Fibroblast of pulmonary artery (primary cell): ENCODE results near the gene PDXP.
A peak's percentile ranks its signal among the peaks of the same experiment; 100 is the strongest.
"Not testable (repeated sequence)": the region's sequence is repeated elsewhere in the genome, so short reads cannot be mapped to it uniquely, and the experiment has no call there.

ENCODE experiments used
- DNase-seq: peaks from one replicate; pipeline ENCODE4 v3.0.0-alpha.2; 2010; ENCODE audit warnings: low read depth
- H3K4me3 ChIP-seq: replicated peaks from 2 replicates; pipeline ENCODE4 v1.5.1; 2011; ENCODE audit warnings: low read depth, mild to moderate bottlenecking, control low read depth, low read length, moderate library complexity
- CTCF ChIP-seq: IDR thresholded peaks from 2 replicates; pipeline ENCODE4 v1.5.1; 2011; ENCODE audit warnings: mild to moderate bottlenecking, control low read depth, low read length, inconsistent platforms; ENCODE audit errors: missing control alignments

Gene PDXP

GRCh38 chr22:37692627-37693285 lies 34.2 kb downstream of the PDXP start:
- no peak for TF ChIP-seq CTCF
- no peak overlapping the region for H3K4me3 ChIP-seq
- DNase-seq: no peak

- not testable (repeated sequence) for H3K4me3 ChIP-seq, DNase-seq
These were observed 35.6 kb downstream of the PDXP start for GRCh38 chr22:37694131-37694530.

- H3K4me3 ChIP-seq: peak overlapping the region; percentile 33
These were observed 37.7 kb downstream of the PDXP start for GRCh38 chr22:37696260-37696656.

GRCh38 chr22:37696657-37697537 lies 38.4 kb downstream of the PDXP start, which contains the start of gene TRIOBP:
Gene TRIOBP (plus strand): TSS chr22:37697048. CDS start chr22:37701366, 4,318 bp downstream.
- TF ChIP-seq CTCF: peak; percentile 40
- peak within 1 kb of the TSS; percentile 33 for H3K4me3 ChIP-seq

More at GRCh38 chr22:37696260-37696656, 37.7 kb downstream of the PDXP start:
- DNase-seq: not testable (repeated sequence)

GRCh38 chr22:37697538-37697835 lies 39.0 kb downstream of the PDXP start:
- no peak overlapping the region for H3K4me3 ChIP-seq
- DNase-seq: no peak
- TF ChIP-seq CTCF: no peak

More at GRCh38 chr22:37696657-37697537, 38.4 kb downstream of the PDXP start, which contains the start of gene TRIOBP:
- DNase-seq: peak; percentile 93

GRCh38 chr22:37701141-37701786 lies 42.7 kb downstream of the PDXP start:
- TF ChIP-seq CTCF: no peak
- no peak overlapping the region for H3K4me3 ChIP-seq
- peak; percentile 72 for DNase-seq

GRCh38 chr22:37703906-37704305 lies 45.4 kb downstream of the PDXP start:
- no peak for DNase-seq
- H3K4me3 ChIP-seq: no peak overlapping the region
- no peak for TF ChIP-seq CTCF
